HG03469 (cell line): Measurements from ENCODE around the gene IGFALS.

ENCODE experiments used
- ATAC-seq: cut with Tn5 transposase; IDR thresholded peaks from one replicate; pipeline ENCODE4 v1.9.1; 2021; ENCODE audit warnings: mild to moderate bottlenecking, moderate library complexity, moderate number of reproducible peaks; ENCODE audit not compliant: unreplicated experiment

Gene IGFALS

GRCh38 chr16:1746693-1747195 is 46.8 kb downstream of the IGFALS start:
- no peak for ATAC-seq

GRCh38 chr16:1745900-1746692 is 47.4 kb downstream of the IGFALS start:
- ATAC-seq, result no peak

- no peak for ATAC-seq
Observed at GRCh38 chr16:1745181-1745899, 48.2 kb downstream of the IGFALS start.

- no peak for ATAC-seq
Observed at GRCh38 chr16:1744338-1744840, 49.1 kb downstream of the IGFALS start.

GRCh38 chr16:1743376-1744337 is 49.8 kb downstream of the IGFALS start:
- no peak for ATAC-seq

GRCh38 chr16:1741553-1742165 is 51.8 kb downstream of the IGFALS start:
- ATAC-seq, result no peak

GRCh38 chr16:1740781-1741490 is 52.6 kb downstream of the IGFALS start:
- no peak for ATAC-seq
